HepG2 (cell line): ENCODE results near the gene ASB16. TPM values are rescaled to one million over a fixed set of nuclear protein-coding genes. Genes with fewer than 3 reads are reported as not detected.

Experiments
- BHLHE40 ChIP-seq: IDR thresholded peaks from 2 replicates; pipeline ENCODE4 v1.6.1; 2011; ENCODE audit warnings: low read length, improper control_type of control experiment
- CEBPB ChIP-seq: IDR thresholded peaks from 2 replicates; pipeline ENCODE4 v1.6.1; 2011; ENCODE audit warnings: low read depth, low read length, improper control_type of control experiment, borderline replicate concordance
- HMGXB3 ChIP-seq: sonication (generic); formaldehyde crosslinking; IDR thresholded peaks from 2 replicates; pipeline ENCODE4 v1.4.0; 2020; ENCODE audit warnings: missing genetic modification reagents, borderline replicate concordance
- HNF4G ChIP-seq, 2 experiments: sonication (generic) in 1 of 2; formaldehyde crosslinking in 1 of 2; IDR thresholded peaks; 2 replicates each; pipeline versions ENCODE4 v1.4.0 to v1.6.1; 2011 to 2020; ENCODE audit warnings: borderline replicate concordance in 2 of 2, low read depth in 2 of 2, mild to moderate bottlenecking in 2 of 2, low read length in 1 of 2, missing genetic modification reagents in 1 of 2, moderate library complexity in 1 of 2
- MAFK ChIP-seq, 2 experiments: IDR thresholded peaks in 1 of 2; conservative IDR thresholded peaks in 1 of 2; 2 replicates each; pipeline ENCODE4 v1.6.1; 2011; ENCODE audit warnings: improper control_type of control experiment in 2 of 2, low read length in 2 of 2
- MEIS2 ChIP-seq: sonication (generic); formaldehyde crosslinking; IDR thresholded peaks from 2 replicates; pipeline ENCODE4 v1.9.0; 2021; ENCODE audit warnings: mild to moderate bottlenecking, missing genetic modification reagents
- MXD4 ChIP-seq: IDR thresholded peaks from 2 replicates; pipeline ENCODE4 v1.6.1; 2016; ENCODE audit warnings: mild to moderate bottlenecking, missing biosample characterization, missing genetic modification reagents
- PAXIP1 ChIP-seq: sonication (generic); formaldehyde crosslinking; conservative IDR thresholded peaks from 2 replicates; pipeline ENCODE4 v1.4.0; 2020; ENCODE audit warnings: mild to moderate bottlenecking, missing genetic modification reagents, moderate library complexity
- PHF20 ChIP-seq: sonication (generic); formaldehyde crosslinking; IDR thresholded peaks from 2 replicates; pipeline ENCODE4 v1.5.0; 2020; ENCODE audit warnings: mild to moderate bottlenecking, missing genetic modification reagents
- SPEN ChIP-seq: sonication (generic); formaldehyde crosslinking; IDR thresholded peaks from 2 replicates; pipeline ENCODE4 v1.5.1; 2020; ENCODE audit warnings: low read depth, mild to moderate bottlenecking, missing genetic modification reagents
- WIZ ChIP-seq: sonication (generic); formaldehyde crosslinking; IDR thresholded peaks from 2 replicates; pipeline ENCODE4 v1.5.1; 2020; ENCODE audit warnings: mild to moderate bottlenecking, missing genetic modification reagents
- ZFX ChIP-seq: sonication (generic); formaldehyde crosslinking; IDR thresholded peaks from 2 replicates; pipeline ENCODE4 v1.4.0; 2020; ENCODE audit warnings: mild to moderate bottlenecking, low read depth, missing genetic modification reagents, moderate library complexity
- ZFY ChIP-seq: sonication (generic); formaldehyde crosslinking; IDR thresholded peaks from 2 replicates; pipeline ENCODE4 v1.4.0; 2020; ENCODE audit warnings: missing genetic modification reagents
- ZMYM3 ChIP-seq: sonication (generic); formaldehyde crosslinking; IDR thresholded peaks from 2 replicates; pipeline ENCODE4 v1.5.1; 2020; ENCODE audit warnings: mild to moderate bottlenecking, missing genetic modification reagents
- ZNF34 ChIP-seq: sonication (generic); formaldehyde crosslinking; IDR thresholded peaks from 2 replicates; pipeline ENCODE4 v1.4.0; 2020; ENCODE audit warnings: mild to moderate bottlenecking, missing genetic modification reagents, borderline replicate concordance
- ZNF557 ChIP-seq: sonication (generic); formaldehyde crosslinking; IDR thresholded peaks from 2 replicates; pipeline ENCODE4 v1.4.0; 2020; ENCODE audit warnings: missing genetic modification reagents
- ZNF629 ChIP-seq: sonication (generic); formaldehyde crosslinking; conservative IDR thresholded peaks from 2 replicates; pipeline ENCODE4 v1.5.0; 2020; ENCODE audit warnings: missing genetic modification reagents
- ZNF747 ChIP-seq: sonication (generic); formaldehyde crosslinking; IDR thresholded peaks from 2 replicates; pipeline ENCODE4 v1.8.1; 2023; ENCODE audit warnings: missing genetic modification reagents, mild to moderate bottlenecking, borderline replicate concordance
- polyA plus RNA-seq, 8 experiments: library from polyadenylated mRNA; depleted of rRNA in 3 of 8; stranded (reverse) in 7 of 8; unstranded in 1 of 8; fragments of >200 nt; fragmentation: Illumina TruSeq in 4 of 8; extraction: Trizol in 4 of 8; gene quantifications; 2 replicates each; pipeline versions ENCODE4 v1.2.1 to v1.2.3, GENCODE V29; 2011 to 2016; ENCODE audit warnings: low read depth in 4 of 8, missing spikeins in 1 of 8, mixed read lengths in 1 of 8; ENCODE audit not compliant: insufficient read depth in 1 of 8
- total RNA-seq, 5 experiments: library from RNA; depleted of rRNA; stranded (reverse); fragments of >200 nt; fragmentation: Illumina TruSeq; extraction: Trizol; gene quantifications; 2 replicates each; pipeline ENCODE4 v1.2.3, GENCODE V29; 2016; ENCODE audit warnings: low read depth in 1 of 5

ASB16 gene
- total and polyA plus RNA-seq, 2 of the 13 experiments (the other 11 are each of a cell fraction or from before 2014, with no cell fraction given): 0.07 TPM; not detected in 1

GRCh38 chr17:44130693-44131349, 39.7 kb upstream of the ASB16 start (continued):
- no peak for TF ChIP-seq HNF4G (IDR thresholded peaks at IDR 0.05; ENCODE audit: borderline replicate concordance, low read depth, low read length)
- TF ChIP-seq HNF4G (CRISPR knock-in tag; IDR thresholded peaks at IDR 0.05; ENCODE audit: borderline replicate concordance, low read depth): 0 out of 2 replicates have a peak, but pooled peaks have one; percentile 26
- peak; percentile 15; the same call in 1 of the 2 replicates for TF ChIP-seq ZMYM3
- TF ChIP-seq PAXIP1 (CRISPR knock-in tag): peak; percentile 50
- peak; percentile 39; the same call in 1 of the 2 replicates for TF ChIP-seq ZFY (CRISPR knock-in tag)
- peak; percentile 16; the same call in 1 of the 2 replicates for TF ChIP-seq MXD4 (CRISPR knock-in tag)
- peak; percentile 32; the same call in 1 of the 2 replicates for TF ChIP-seq PHF20 (CRISPR knock-in tag)
- peak; percentile 63 for TF ChIP-seq BHLHE40
- TF ChIP-seq MEIS2: 0 out of 2 replicates have a peak, but pooled peaks have one; percentile 22
- TF ChIP-seq CEBPB: no peak
- TF ChIP-seq ZFX (CRISPR knock-in tag): peak; percentile 77
- TF ChIP-seq HMGXB3: no peak
- TF ChIP-seq SPEN (CRISPR knock-in tag): peak; percentile 44; the same call in 1 of the 2 replicates
- TF ChIP-seq MAFK (conservative IDR thresholded peaks at IDR 0.05 in 1 of 2, IDR thresholded peaks at IDR 0.05 in 1 of 2; ENCODE audit: low read length in 2 of 2): no peak
- 0 out of 2 replicates have a peak, but pooled peaks have one; percentile 25 for TF ChIP-seq ZNF747 (CRISPR knock-in tag)
- TF ChIP-seq ZNF629 (CRISPR knock-in tag): peak; percentile 13; the same call in 1 of the 2 replicates
- TF ChIP-seq WIZ (CRISPR knock-in tag): 0 out of 2 replicates have a peak, but pooled peaks have one; percentile 47
- TF ChIP-seq ZNF557 (CRISPR knock-in tag): peak; percentile 56; the same call in 1 of the 2 replicates
- TF ChIP-seq ZNF34 (CRISPR knock-in tag): no peak
